ENCODE results near the gene TRDMT1.

GRCh38 chr10:17123961-17124360 lies 77.5 kb downstream of the TRDMT1 start:
- TF ChIP-seq CTCF (conservative IDR thresholded peaks at IDR 0.05) (no peak), EZH2 (IDR thresholded peaks at IDR 0.05; ENCODE audit: low read depth) (no peak)
